Measurements from ENCODE around the gene GBE1.

GRCh38 chr3:81645248-81645647 lies 116.2 kb downstream of the GBE1 start:
- TF ChIP-seq CTCF (conservative IDR thresholded peaks at IDR 0.05 in 1 of 2, IDR thresholded peaks at IDR 0.05 in 1 of 2; ENCODE audit: low read depth in 1 of 2, low read length in 2 of 2), result no peak
- no peak for TF ChIP-seq EZH2 (IDR thresholded peaks at IDR 0.05; ENCODE audit: low read length, missing control alignments)
